ENCODE measurements around the gene SPATS2L.

The SPATS2L gene

DNA sequence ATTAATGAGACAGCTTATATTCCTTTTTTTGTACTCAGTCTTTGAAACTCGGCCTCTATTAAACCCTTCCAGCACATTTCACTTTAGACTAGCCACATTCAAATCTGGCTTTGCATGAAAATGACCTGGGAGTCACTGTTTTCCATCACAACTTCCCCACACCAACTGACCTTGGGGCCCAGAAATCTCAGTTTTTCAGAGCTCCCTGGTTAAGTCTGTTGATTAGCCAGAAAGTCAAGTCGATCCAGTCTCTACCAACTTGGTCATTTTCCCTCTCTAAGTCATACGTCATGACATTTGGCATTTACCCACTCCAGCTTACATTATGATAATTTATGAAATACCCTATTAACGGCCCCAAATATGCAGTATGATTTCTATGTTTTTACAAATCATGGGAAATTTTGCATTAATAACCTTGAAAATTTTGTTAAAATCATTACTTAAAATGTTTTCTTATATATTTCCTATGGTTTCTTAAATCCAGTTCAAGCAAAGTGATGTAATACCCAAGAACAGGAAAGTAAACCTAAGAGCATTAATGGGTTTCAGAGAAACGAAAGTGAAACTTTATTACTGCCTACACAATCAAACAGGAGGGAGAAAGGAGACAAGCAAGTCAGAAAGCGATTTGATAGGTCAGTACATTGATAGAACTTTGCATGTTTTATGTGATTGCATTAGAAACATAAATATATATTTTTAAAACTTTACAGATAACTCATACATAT, 77.1 kb downstream of the SPATS2L start:
- H3K27ac ChIP-seq (ENCODE audit: poor library complexity, severe bottlenecking), result peak overlapping the region; percentile 49
- ATAC-seq (ENCODE audit: low read depth) (peak; percentile 48), DNase-seq (ENCODE audit: low spot score) (no peak)
- peaks cover 46% of the 10 kb centered on the region for H3K4me1 ChIP-seq (ENCODE audit: insufficient read depth, poor library complexity, severe bottlenecking)
- no peaks in the 10 kb centered on the region for H3K9me3 ChIP-seq (ENCODE audit: severe bottlenecking)
- H3K27me3 ChIP-seq (ENCODE audit: insufficient read depth, poor library complexity, severe bottlenecking), result no peaks in the 10 kb centered on the region
- no peaks in the 10 kb centered on the region for H3K36me3 ChIP-seq (ENCODE audit: low read depth)
- TF ChIP-seq, protein P1, sequence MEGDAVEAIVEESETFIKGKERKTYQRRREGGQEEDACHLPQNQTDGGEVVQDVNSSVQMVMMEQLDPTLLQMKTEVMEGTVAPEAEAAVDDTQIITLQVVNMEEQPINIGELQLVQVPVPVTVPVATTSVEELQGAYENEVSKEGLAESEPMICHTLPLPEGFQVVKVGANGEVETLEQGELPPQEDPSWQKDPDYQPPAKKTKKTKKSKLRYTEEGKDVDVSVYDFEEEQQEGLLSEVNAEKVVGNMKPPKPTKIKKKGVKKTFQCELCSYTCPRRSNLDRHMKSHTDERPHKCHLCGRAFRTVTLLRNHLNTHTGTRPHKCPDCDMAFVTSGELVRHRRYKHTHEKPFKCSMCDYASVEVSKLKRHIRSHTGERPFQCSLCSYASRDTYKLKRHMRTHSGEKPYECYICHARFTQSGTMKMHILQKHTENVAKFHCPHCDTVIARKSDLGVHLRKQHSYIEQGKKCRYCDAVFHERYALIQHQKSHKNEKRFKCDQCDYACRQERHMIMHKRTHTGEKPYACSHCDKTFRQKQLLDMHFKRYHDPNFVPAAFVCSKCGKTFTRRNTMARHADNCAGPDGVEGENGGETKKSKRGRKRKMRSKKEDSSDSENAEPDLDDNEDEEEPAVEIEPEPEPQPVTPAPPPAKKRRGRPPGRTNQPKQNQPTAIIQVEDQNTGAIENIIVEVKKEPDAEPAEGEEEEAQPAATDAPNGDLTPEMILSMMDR (IDR thresholded peaks at IDR 0.05; ENCODE audit: poor library complexity, severe bottlenecking), result no peak
- peak overlapping the region; percentile 11 for H3K4me3 ChIP-seq (ENCODE audit: severe bottlenecking)

DNA sequence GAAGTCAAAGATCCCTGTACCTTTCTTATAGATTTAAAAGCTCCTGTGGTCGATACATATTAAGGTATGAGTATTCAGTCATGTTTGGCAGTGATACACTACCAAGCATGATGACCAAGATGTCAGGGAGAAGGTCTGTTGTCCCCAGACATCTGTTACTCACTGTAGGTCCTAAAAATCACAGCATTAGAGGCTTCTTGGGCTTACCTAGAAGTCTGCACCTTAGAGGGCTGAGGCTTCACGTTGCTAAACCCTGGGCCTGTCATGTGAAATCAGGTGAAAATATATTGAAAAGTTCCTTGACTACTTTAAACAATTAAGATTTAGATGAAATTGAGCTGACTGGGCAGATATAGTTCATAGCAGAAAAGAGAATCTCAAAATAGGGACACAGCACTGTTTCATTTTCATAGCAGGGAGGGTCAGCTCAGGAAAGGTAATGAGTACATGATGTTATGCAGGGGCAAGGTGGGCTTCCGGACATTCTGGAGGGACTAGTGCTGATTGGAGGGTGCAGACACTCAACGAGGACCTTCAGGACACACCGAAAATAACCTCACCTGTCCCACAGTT, 78.7 kb downstream of the SPATS2L start:
- ATAC-seq (ENCODE audit: low read depth) (no peak), DNase-seq (ENCODE audit: low spot score) (no peak)
- Histone ChIP-seq H3K4me1 (ENCODE audit: insufficient read depth, poor library complexity, severe bottlenecking) (peaks cover 30% of the 10 kb centered on the region), H3K9me3 (ENCODE audit: severe bottlenecking) (no peaks in the 10 kb centered on the region), H3K27me3 (ENCODE audit: insufficient read depth, poor library complexity, severe bottlenecking) (no peaks in the 10 kb centered on the region), H3K27ac (ENCODE audit: poor library complexity, severe bottlenecking) (no peak overlapping the region), H3K4me3 (ENCODE audit: severe bottlenecking) (no peak overlapping the region), H3K36me3 (ENCODE audit: low read depth) (peaks cover 15% of the 10 kb centered on the region)
- TF ChIP-seq, protein P1 (IDR thresholded peaks at IDR 0.05; ENCODE audit: poor library complexity, severe bottlenecking), result no peak

DNA sequence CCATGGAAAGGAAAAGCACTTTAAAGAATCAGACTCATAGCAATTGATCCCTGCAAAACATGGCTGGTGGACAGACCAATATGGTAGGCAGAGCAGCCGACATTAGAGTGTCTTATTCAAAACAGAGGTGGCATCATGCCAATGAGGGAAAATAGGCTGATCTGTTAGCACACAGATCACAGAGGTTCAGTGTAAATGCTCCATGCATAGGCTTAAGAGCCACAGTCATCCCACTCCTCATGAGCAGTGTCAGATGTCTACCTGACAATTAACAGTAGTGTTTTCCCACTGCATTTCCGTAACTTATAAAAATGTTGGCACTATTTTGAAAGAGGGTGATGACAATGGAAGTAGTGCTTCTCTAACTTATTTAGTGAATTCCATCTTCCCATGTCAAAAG, 86.7 kb downstream of the SPATS2L start:
- DNase-seq (ENCODE audit: low spot score), result no peak
- ATAC-seq (ENCODE audit: low read depth), result no peak
- peaks cover 16% of the 10 kb centered on the region for H3K36me3 ChIP-seq (ENCODE audit: low read depth)

DNA sequence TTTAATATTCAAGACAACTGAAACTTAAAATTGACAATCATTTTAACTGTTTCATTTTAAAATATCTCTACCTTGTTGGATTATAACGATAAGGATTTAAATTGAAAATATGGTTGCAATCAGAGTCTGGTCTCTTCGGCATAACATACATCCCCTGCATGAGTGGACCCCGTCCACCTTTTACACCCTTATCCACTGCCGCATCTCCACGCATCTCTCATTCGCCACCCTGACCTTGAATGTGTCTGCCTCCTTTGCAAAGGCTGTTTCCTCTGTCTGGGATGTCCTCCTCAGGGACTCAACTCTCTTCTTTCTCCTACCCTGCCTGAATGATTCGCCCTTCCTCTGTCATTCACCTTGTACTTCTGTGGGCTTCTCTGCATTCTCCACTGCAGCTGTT, 87.6 kb downstream of the SPATS2L start:
- H3K4me1 ChIP-seq (ENCODE audit: insufficient read depth, poor library complexity, severe bottlenecking), result peaks cover 19% of the 10 kb centered on the region
- H3K27ac ChIP-seq (ENCODE audit: poor library complexity, severe bottlenecking), result no peak overlapping the region
- no peak overlapping the region for H3K4me3 ChIP-seq (ENCODE audit: severe bottlenecking)
- no peaks in the 10 kb centered on the region for H3K27me3 ChIP-seq (ENCODE audit: insufficient read depth, poor library complexity, severe bottlenecking)
- no peaks in the 10 kb centered on the region for H3K9me3 ChIP-seq (ENCODE audit: severe bottlenecking)
- DNase-seq (ENCODE audit: low spot score), result no peak
- TF ChIP-seq, protein P1 (IDR thresholded peaks at IDR 0.05; ENCODE audit: poor library complexity, severe bottlenecking), result no peak
- H3K36me3 ChIP-seq (ENCODE audit: low read depth), result peaks cover 12% of the 10 kb centered on the region
- ATAC-seq (ENCODE audit: low read depth), result no peak

More for the DNA sequence above, 86.7 kb downstream of the SPATS2L start:
- TF ChIP-seq, protein P1 (IDR thresholded peaks at IDR 0.05; ENCODE audit: poor library complexity, severe bottlenecking), result no peak
- Histone ChIP-seq H3K9me3 (ENCODE audit: severe bottlenecking) (no peaks in the 10 kb centered on the region), H3K27me3 (ENCODE audit: insufficient read depth, poor library complexity, severe bottlenecking) (no peaks in the 10 kb centered on the region), H3K27ac (ENCODE audit: poor library complexity, severe bottlenecking) (no peak overlapping the region), H3K4me3 (ENCODE audit: severe bottlenecking) (no peak overlapping the region), H3K4me1 (ENCODE audit: insufficient read depth, poor library complexity, severe bottlenecking) (peaks cover 11% of the 10 kb centered on the region)

DNA sequence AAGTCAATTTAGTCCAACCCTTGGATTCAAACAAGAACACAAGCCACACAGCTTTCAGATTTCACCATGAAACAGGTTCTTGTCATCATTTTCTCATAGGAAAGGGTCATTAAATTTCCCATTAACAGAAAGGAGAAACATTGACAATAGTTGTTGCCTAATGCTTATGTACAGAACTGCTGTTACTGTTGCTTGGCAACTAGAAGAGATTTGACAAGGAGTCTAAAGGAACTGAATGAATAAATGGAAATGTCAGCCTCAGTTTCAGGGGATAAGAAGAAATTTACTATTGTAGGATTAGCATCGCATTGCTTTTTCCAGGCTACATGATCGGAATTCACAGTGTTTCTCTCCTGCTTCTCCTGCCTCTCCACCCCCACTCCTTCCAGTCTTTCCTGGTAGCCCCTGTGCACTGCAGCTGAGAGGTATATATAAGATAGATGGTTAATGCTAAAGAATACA, 90.3 kb downstream of the SPATS2L start:
- no peaks in the 10 kb centered on the region for H3K27me3 ChIP-seq (ENCODE audit: insufficient read depth, poor library complexity, severe bottlenecking)
- DNase-seq (ENCODE audit: low spot score) (no peak), ATAC-seq (ENCODE audit: low read depth) (no peak)
- peaks cover 6% of the 10 kb centered on the region; the same call in 1 of the 2 replicates for H3K36me3 ChIP-seq (ENCODE audit: low read depth)
- no peak overlapping the region for H3K4me3 ChIP-seq (ENCODE audit: severe bottlenecking)
- peak overlapping the region; percentile 19 for H3K27ac ChIP-seq (ENCODE audit: poor library complexity, severe bottlenecking)
- peaks cover 21% of the 10 kb centered on the region for H3K4me1 ChIP-seq (ENCODE audit: insufficient read depth, poor library complexity, severe bottlenecking)
- TF ChIP-seq, protein P1 (IDR thresholded peaks at IDR 0.05; ENCODE audit: poor library complexity, severe bottlenecking), result no peak
- H3K9me3 ChIP-seq (ENCODE audit: severe bottlenecking), result no peaks in the 10 kb centered on the region
